NCI-H2196 (cell line): ENCODE measurements around the gene LCLAT1.

Experiments
- DNase-seq: peaks from one replicate; lab custom pipeline; 2025; ENCODE audit not compliant: unreplicated experiment; lab: John Stamatoyannopoulos, UW

Gene LCLAT1

DNA sequence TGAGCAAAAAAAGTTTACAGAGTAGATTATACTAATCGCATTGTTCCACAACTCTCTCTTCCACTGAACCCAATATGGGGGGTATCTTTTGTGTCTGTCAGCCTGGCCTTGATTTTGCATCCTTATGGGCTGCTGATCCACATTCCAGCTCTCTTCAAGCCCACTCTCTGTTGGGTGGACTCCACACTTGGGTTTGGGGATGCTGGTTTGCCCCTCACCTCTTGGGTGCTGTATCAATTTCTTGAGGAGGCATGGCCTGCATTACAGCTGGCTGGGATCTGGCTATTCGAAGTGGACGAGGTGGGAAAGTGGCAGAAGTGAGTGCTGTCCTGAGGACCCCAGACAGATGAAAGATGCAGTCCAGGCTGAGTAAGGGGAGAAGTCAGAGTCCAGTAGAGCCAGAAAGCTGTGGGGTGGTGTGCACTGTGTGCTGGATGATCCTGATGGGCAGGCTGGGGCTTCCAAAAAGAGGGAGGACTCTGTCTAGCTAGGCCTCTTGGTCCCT is 218.8 kb downstream of the LCLAT1 start:
- DNase-seq = no peak

DNA sequence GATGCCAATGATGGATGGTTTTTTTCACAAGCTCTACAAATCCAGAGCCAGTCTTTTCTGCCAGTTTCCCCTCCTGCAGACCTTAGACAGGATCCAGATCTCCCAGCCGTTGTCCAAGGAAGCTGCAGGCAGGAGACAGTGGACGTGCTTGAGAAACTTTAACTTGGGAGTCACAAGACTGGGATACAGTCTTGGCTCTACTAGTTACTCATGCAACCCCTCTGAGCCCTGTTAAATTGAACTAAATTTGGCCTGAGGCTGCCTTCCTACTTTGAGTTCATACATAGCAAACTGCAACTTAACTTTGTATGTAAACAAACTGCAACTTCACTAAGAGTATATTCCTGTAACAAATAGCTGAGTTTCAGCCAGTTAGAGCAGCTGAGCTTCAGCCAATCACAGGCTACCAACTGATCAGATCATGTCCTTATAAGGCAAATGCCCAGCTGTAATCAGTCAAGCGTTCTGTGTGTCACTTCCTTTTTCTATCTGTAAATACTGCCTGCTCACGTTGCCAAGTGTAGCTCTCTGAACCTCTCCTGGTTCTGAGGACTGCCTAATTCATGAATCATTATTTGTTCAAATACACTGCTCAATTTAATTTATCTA is 219.3 kb downstream of the LCLAT1 start:
- peak; percentile 42 for DNase-seq

DNA sequence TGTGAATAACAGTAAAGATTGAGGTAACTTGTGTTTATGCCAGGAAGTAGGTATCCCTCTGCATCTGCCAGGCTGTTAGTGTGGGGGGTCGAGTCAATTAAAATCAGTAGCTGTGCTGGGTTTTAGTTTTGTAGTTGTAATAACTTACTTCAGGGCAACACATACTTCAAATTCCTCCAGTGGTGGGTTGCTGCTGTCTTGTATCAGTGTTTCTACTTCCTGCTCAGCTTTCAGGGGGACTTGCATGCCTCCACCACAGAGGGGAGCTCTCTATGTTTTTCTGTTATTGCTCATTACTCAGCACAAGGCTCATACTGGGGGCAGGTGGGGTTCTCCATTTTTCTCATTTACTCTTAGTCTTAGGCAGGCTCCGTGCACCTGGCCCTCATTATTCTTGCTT is 223.4 kb downstream of the LCLAT1 start:
- no peak for DNase-seq

DNA sequence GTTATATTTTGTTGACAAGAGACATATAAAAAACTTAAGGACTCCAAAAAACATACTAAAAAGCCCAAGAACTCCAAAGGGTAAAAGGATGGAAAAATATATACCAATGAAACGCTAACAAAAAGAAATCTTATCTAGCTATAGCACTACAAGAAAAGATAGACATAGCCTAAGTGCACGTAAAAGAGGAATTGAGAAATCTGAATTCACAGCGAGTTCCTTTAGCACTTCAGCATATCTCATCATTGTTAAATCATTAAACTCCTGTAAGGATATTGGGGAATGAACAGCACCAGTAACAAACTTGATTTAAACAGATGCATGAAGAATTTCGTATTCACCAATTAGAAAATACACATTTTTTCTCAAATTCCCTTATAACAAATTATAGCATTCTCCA is 226.1 kb downstream of the LCLAT1 start:
- no peak for DNase-seq

DNA sequence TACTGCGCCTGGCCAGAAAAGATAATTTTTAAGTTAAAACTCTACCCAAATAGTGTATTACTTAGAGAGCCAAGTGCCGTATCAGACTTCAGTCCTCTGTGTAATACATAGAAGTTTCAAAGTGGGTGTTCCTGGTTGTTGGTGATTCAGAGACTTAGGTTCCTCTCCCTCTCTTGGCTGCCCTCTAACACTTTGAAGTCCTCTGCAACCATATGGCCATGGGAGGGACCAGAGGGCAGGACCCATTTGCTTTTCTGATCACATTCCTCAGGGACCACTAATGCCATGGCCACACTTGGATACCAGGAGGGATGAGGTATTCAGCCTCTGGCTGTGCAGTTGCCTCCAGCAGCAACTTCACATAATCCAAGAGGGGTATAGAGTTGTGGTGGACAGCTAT is 228.7 kb downstream of the LCLAT1 start:
- no peak for DNase-seq

DNA sequence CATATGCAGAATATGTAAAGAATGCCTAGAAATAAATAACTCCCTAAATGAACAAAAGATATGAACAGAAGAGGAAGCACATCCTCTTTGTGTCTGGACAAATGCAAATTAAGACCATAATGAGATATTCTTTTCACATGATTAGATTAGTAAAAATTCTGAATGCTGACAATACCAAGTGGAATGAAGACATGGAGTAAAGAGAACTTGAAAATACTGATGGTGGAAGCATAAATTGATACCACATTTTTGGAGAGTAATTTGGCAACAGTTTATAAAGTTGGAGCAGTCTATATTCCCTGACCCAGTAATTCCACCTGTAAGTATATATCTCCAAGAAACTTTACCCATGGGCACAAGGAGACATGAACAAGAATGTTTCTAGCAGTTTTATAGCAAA is 230.2 kb downstream of the LCLAT1 start:
- no peak for DNase-seq

DNA sequence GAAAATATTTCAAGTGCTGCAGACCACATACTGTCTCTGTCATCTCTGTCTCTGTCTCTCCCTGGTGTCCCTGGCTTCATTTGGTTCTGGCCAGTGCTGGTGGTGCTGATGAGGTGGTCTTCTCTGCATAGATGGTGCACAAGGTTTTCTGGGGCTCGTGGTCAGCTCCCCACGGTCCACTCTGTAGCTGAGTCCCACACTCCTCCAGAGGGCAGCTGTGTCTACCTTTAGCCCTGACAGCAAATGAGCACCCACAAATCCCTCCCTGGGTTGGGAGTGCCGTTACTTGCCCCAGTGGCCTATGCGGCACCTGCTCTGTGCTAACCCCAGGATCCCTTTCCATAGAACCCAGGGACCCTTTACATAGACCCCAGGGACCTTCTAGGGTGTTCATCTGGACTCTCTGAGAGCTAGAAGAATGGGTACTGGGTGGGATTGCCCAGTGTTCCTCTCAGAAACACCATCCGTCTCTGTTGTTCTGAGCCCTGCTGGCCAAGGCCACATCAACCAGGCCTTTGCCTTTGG is 230.9 kb downstream of the LCLAT1 start:
- no peak for DNase-seq

DNA sequence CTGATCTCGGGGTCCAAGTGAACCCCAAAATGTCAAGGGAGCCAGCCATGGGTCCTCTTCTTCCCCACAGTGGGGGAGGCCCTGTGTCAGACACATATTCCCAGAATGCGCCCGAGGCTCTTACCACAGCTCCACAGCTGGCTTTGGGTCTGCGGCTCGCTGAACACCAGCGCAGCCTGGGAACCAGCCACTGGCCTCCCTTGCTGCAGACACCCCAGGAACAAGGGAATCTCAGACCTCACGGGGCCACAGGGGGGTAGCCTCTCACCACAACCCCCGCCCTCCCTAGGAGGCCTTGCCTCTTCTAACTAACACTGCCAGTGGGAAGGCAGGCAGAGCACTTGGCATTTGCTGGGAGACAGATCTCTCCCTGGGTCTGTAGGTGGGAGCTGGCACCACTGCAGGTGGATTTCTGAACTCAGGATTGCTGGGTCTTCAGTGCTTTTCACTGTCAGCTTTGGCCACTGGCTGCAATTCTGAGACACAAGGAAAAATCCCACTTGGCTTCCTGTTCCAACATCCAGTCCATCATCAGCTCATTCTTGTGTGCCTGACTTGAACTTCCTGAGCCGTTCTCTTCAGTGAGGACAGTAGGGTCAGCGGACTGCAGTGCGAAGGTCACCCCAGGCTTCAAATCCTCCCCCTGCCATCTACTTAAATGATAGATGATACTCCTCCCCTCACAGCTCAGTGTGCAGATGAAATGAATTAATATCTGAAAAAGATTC is 231.5 kb downstream of the LCLAT1 start:
- DNase-seq = no peak

DNA sequence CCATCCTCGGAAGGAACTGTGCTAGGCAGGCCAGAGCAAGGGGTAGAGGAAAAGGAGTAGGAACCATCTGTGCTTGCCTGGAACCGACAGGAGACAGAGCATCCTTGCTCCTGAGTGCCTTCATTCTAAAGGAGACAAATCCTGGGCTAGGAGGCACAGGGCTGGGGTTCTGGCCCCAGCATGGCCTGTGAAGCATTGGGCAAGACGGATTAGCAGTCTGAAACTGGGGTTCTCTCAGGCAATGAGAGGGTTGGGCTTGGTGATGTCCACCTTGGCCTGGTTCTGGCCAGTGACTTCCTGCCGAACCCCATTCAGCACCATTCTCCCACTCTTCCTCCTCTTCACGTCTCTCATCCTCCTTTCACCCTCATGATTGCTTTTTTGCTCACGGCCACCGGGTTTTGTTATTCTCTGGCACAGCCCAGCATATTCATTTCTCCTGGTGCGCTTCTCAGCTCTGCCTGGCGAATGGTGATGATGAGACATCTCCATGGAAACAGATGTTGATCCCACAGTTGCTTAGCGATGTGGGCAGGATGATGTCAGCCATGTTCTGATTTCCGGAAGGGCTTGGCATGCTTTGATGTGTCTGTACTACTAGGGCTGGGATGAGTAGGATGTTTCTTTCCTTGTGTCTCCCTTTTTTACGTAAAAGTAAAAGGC is 232.5 kb downstream of the LCLAT1 start:
- peak; percentile 55 for DNase-seq

DNA sequence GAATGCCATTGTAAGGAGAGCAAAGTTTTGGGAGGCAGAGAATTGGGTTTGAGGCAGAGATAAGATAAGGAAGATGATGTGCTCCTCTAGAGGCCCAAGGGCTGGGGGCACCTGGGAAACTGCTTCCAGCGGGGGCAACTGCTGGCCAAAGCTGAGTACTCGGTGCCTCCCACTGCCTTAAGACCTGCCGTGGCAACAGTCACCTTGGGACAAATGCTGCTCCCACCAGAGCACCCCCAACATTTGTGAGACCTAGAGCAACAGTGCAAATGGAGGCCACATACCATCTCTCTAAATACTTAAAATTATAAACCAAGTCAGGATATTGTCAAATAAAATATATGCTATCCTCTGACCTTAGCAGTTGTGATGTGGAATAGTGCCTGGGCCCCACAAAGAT is 233.1 kb downstream of the LCLAT1 start:
- no peak for DNase-seq

DNA sequence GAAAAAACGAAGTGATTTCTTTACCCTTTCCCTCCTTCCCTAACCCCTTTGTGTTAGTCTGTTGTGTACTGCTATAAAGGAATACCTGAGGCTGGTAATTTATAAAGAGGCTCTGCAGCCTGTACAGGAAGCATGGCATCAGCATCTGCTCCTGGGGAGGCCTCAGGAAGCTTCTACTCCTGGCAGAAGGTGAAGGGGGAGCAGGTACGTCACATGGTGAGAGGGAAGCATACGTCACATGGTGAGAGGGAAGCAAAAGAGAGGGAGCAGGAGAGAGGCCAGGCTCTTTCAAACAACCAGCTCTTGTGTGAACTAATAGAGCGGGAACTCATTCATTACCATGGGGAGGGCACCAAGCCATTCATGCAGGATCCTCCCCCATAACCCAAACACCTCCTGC is 234.0 kb downstream of the LCLAT1 start:
- no peak for DNase-seq

DNA sequence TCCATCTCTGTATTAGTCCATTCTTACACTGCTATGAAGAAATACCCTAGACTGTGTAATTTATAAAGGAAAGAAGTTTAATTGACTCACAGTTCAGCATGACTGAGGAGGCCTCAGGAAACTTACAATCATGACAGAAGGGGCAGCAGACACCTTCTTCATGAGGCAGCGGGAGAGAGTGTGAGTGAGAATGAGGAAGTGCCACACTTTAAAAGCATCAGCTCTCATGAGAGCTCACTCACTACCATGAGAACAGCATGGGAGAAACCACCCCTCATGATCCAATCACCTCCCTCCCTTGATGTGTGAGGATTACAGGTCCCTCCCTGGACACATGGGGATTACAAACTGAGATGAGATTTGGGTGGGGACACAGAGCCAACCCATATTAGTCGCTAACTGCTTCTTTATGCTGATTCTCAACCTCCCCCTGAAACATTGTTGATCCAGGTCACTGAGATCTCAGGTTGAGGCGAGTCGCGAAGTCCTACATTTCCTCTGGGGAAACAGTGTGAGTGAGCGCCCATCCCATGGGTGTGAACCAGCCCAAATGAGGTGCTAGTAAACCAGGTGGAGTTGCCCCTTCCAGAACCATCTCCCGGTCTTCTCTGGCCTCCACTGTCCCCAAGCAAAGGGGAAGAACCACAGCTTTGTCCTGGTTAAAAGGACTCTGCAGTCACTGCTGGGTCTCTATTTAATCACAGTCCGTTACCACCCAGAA is 236.3 kb downstream of the LCLAT1 start:
- no peak for DNase-seq

DNA sequence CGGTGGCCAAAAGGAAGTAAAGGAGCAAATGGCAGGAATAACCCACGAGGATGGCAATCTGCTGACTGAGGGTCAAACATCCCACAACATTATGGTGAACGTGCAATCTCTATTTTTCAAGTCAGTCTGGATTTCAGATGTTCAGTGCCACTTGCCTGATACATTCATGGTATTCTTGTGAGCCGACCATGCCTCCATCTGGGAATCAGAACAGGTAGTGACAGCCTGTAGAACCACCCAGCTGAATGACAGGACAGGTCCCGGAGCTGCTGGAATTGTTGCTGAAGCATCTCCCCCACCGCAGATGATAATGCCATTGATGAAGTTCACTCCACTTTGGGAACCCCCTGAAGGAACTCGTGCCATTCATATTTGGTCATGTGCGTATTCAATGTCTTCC is 237.0 kb downstream of the LCLAT1 start:
- no peak for DNase-seq

DNA sequence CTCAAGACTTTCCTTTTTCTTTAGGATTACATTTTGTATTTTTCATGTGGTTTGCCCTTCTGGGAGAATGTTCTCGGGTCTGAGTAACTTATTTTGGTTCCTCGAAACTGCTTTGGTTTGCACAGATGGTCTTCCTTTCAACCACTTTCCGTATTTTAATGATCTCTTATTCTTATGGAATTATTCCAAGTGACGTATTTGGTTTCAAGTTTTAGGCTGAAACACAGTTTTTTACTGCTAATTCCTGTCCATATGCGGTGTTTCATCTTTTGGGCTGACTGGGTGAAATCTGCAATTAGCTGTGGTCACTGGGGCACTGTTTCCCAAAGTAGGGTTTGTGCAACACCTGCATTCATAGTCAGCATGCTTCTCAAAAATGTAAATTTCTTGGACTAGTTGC is 237.5 kb downstream of the LCLAT1 start:
- DNase-seq = no peak

DNA sequence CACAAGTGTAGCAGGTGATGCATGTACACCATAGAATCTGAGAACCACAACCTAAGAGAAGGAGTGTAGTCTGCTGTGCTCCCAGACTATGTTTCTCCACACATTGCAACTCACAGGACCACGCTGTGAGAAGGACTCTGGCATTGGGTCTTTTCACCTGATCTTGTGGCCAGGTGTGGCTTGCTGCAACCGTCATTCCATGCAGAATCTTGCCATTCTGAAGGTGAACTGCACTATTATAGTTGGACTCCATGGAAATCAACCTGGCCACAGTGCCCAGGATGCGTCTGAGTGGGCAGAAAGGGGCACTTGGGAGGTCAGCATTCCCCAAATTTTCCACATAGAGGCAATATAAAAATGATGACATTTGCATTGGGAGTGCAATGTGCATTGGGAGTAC is 237.9 kb downstream of the LCLAT1 start:
- DNase-seq = no peak

DNA sequence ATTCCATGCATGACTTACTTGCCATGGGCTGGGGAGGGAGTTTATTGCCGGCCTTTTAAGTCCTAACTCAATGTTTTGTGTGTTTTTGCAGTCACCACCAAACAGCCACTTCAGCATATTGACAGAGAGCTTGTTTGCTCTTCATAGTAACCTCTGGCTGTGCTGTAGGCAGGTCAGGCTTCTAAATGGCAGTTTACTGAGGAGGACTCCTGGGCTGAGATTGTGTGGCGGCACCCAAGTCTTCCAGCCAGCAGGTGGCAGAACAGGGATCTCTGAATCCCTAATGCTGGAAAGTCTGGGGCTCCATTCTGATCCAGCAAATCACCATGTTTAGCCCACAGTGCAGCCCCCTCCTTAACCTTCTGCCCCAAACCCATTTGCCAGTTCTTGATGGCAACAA is 239.0 kb downstream of the LCLAT1 start:
- peak; percentile 40 for DNase-seq

DNA sequence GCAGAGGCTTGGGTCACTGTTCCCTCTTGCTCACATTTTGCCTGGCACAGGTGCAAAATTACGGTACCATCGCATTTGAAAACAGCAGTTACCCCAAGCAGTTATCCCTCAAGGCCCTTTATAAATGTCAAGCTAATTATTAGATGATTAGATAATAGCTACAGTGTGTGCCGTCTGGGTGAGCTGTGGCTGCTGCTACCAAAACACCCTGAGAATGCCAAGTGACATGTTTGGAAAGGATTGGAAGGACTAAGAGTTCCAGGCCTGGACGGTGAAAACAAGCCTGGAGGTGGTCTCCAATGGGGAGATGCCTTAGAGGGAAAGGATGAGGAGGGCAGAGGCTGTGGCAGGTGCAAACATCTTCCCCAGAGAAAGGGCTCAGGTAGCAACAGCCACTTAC is 239.6 kb downstream of the LCLAT1 start:
- DNase-seq = no peak

DNA sequence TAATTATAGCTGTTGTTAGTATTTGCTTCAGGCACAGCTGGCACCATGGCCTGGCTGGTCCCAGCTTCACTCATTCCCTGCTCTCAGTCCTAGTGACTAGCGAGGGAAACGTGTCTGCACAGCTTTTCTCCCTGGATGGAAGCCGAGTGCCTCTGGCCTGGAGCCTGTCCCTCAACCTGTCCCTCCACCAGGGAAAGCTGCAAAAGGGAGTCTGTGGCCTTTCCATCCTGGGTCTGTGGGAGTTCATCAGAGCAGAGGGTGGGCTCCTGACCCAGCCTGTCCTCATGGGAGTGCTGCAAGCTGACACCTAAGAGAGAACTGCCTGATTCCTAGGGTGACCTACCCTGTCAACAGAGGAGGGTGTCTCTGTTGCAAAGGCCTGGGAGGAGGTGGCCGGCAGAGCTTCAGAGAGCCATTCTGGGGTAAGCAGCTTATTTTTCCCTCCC is 241.9 kb downstream of the LCLAT1 start:
- DNase-seq = no peak

DNA sequence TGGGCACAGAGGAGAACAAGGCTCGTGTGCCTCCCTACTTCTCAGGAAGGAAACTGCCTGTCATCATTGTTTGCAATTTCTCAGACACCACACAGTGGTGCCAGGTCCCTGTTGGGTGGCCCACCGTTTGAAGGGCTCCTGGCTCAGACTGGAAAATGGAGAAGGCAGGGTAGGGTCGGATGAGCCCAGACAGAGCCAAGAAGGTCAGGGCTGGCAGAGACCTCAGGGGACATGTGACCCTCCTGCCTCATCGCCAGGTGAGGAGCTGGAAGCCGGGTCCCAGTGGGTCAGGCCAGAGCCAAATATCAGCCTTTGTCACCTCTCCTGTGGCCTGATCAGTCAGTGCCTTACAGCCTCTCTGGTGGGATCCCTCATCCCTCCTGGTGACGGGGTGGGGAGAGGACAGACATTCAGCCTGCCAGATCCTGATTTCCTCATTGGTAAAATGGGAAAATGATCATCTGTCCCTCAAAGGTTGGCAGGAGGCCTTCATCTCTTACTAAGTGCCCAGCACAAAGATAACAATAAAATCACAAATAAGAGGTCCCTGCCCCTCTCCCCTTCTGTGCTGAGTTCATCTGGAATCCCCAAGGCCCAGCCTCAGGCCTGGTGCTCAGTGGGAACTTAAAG is 242.6 kb downstream of the LCLAT1 start:
- no peak for DNase-seq

DNA sequence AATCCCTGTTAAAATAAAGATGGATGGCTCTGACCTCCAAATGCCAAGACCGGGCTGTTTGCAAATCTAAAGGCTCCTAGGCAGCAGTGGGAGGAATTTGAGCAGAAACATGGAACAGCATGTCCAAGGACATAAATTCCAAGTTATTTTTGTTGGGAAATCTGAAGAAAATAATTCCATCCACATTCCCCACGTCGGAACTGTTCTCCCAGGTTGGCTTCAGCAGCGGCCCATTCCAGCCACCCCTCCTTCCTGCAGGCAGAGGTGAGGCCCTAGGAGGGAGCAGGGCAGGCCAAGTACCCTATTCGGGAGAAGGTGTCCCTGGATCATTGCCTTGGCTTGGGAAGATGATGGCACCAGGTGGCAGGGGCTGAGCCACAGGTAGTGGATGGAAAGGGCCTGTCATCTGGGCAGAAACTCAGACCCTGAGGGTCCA is 243.1 kb downstream of the LCLAT1 start:
- no peak for DNase-seq
